GM23248 (cell line): ENCODE measurements around the gene LRRC45.

ENCODE experiments used
- EZH2 ChIP-seq: fragments of 200-600 bp; sonication (generic); IDR thresholded peaks from 2 replicates; pipeline ENCODE4 v1.6.1; 2018; ENCODE audit warnings: antibody characterized with exemption, mild to moderate bottlenecking; ENCODE audit not compliant: insufficient read depth, poor library complexity, severe bottlenecking
- EZH2phosphoT487 ChIP-seq: fragments of 200-600 bp; sonication (generic); IDR thresholded peaks from 2 replicates; pipeline ENCODE4 v1.6.1; 2018; ENCODE audit warnings: antibody characterized with exemption, moderate library complexity, mild to moderate bottlenecking, low read depth; ENCODE audit not compliant: insufficient read depth

DNA sequence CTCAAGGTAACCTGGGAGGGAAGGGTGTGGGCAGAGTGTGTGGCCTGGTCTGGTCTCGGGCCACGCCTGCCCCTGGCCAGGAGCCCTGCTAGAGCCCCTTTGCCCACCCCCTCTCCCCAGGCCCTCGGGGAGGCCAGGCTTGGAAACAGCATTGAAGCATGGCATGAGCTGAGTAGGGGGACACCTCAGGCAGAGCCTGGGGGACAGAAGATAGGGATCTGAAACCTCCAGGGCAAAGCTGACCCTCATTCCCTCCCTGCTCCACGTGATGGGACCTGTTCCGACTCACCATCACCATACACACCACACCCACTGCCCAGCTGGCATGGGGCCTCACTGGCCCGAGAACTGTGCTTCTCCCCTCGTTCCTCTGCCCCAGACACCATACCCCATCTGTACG is 26.0 kb downstream of the LRRC45 start:
- TF ChIP-seq EZH2 (no peak), EZH2phosphoT487 (no peak)
